ENCODE measurements around the gene IHH.

The IHH gene

GRCh38 chr2:219058541-219059374, 2.0 kb downstream of the IHH start:
- Mint-ChIP-seq H3K36me3 (ENCODE audit: low read depth) (no peaks in the 10 kb centered on the region), H3K9me3 (no peaks in the 10 kb centered on the region), H3K4me1 (ENCODE audit: low read depth) (peaks cover 8% of the 10 kb centered on the region), H3K27ac (no peak overlapping the region), H3K4me3 (no peak overlapping the region), H3K27me3 (ENCODE audit: low read depth) (peaks cover 67% of the 10 kb centered on the region)

GRCh38 chr2:219057709-219058540, 2.8 kb downstream of the IHH start:
- Mint-ChIP-seq H3K27me3 (ENCODE audit: low read depth) (peaks cover 59% of the 10 kb centered on the region), H3K9me3 (no peaks in the 10 kb centered on the region), H3K4me1 (ENCODE audit: low read depth) (peaks cover 8% of the 10 kb centered on the region), H3K27ac (no peak overlapping the region), H3K36me3 (ENCODE audit: low read depth) (no peaks in the 10 kb centered on the region), H3K4me3 (no peak overlapping the region)

DNA sequence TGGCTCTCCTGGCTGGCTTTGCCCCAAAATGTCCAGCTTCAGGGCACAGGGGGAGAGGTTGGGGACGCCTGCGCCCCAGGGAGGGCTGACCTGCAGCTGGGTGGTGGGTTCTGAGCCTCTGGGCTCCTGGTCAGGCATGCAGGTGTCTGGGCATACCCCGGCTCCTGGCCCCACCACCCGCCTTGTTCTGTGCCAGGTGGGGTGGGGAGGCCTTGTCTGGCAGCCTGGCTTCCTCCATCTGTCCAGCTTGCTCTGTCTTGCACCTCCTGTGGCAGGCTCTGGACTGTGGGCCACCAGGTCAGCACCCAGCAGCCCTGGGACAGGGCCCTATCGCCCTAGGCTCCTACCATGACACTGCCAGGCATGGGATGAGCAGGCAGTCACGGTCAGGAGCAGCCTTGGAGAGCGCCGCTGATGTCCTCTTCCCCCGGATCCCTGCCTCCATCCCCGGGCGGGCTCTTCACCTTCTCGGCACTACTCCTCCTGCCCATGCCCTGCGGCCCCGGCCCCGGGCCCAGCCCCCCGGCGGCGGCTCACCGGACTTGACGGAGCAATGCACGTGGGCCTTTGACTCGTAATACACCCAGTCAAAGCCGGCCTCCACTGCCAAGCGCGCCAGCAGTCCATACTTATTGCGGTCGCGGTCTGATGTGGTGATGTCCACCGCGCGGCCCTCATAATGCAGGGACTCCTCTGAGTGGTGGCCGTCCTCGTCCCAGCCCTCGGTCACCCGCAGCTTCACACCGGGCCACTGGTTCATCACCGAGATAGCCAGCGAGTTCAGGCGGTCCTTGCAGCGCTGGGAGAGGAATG, 3.6 kb downstream of the IHH start:
- no peaks in the 10 kb centered on the region for H3K9me3 Mint-ChIP-seq
- no peak overlapping the region for H3K27ac Mint-ChIP-seq
- H3K36me3 Mint-ChIP-seq (ENCODE audit: low read depth) = no peaks in the 10 kb centered on the region
- peaks cover 8% of the 10 kb centered on the region for H3K4me1 Mint-ChIP-seq (ENCODE audit: low read depth)
- H3K4me3 Mint-ChIP-seq = no peak overlapping the region
- peaks cover 57% of the 10 kb centered on the region for H3K27me3 Mint-ChIP-seq (ENCODE audit: low read depth)

DNA sequence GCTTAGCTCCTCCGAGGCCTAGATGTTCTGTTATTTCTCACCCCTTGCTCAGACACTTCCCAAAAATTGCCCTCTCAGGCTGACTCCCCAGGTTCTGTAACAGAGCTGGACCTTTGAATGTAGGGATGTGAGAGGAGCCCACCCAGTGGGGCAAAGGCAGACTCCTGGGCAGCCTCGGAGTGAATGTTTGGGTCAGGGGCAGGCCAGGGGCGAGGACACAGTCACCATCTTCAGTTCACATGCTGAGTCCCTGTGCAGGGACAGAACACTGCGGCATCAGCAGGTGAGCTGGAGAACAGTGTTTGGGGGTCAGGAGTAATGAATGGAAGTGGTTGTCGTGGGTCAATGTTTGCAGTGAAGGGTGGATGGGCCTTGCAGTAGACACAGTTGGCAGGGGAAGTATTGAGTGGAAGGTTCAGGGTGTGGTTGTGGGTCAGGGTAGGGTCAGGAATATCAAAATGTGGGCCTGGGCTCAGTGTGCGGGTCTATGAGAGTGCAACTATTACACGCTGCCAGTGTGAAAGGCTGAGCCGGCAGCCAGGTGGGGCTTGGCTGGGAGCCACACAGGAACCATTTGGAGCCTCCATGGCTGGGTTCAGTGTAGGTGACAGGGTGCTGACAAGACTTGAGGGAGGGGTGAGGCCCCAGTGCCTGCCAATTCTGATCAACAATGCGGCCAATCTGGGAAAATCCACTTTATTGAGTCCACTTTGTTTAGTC, 4.4 kb downstream of the IHH start:
- H3K4me1 Mint-ChIP-seq (ENCODE audit: low read depth) = peaks cover 8% of the 10 kb centered on the region
- H3K27ac Mint-ChIP-seq = no peak overlapping the region
- H3K36me3 Mint-ChIP-seq (ENCODE audit: low read depth) = no peaks in the 10 kb centered on the region
- H3K4me3 Mint-ChIP-seq = no peak overlapping the region
- H3K9me3 Mint-ChIP-seq = no peaks in the 10 kb centered on the region
- H3K27me3 Mint-ChIP-seq (ENCODE audit: low read depth) = peaks cover 49% of the 10 kb centered on the region

- Mint-ChIP-seq H3K4me1 (ENCODE audit: low read depth) (peaks cover 8% of the 10 kb centered on the region), H3K9me3 (no peaks in the 10 kb centered on the region), H3K27ac (no peak overlapping the region), H3K36me3 (ENCODE audit: low read depth) (no peaks in the 10 kb centered on the region), H3K4me3 (no peak overlapping the region), H3K27me3 (ENCODE audit: low read depth) (peaks cover 47% of the 10 kb centered on the region)
Measured at GRCh38 chr2:219054956-219055903, 5.5 kb downstream of the IHH start.

GRCh38 chr2:219049282-219049681, 11.4 kb downstream of the IHH start:
- Mint-ChIP-seq H3K27me3 (ENCODE audit: low read depth) (peaks cover 28% of the 10 kb centered on the region), H3K9me3 (no peaks in the 10 kb centered on the region), H3K4me1 (ENCODE audit: low read depth) (no peaks in the 10 kb centered on the region), H3K27ac (no peak overlapping the region), H3K36me3 (ENCODE audit: low read depth) (no peaks in the 10 kb centered on the region), H3K4me3 (no peak overlapping the region)

DNA sequence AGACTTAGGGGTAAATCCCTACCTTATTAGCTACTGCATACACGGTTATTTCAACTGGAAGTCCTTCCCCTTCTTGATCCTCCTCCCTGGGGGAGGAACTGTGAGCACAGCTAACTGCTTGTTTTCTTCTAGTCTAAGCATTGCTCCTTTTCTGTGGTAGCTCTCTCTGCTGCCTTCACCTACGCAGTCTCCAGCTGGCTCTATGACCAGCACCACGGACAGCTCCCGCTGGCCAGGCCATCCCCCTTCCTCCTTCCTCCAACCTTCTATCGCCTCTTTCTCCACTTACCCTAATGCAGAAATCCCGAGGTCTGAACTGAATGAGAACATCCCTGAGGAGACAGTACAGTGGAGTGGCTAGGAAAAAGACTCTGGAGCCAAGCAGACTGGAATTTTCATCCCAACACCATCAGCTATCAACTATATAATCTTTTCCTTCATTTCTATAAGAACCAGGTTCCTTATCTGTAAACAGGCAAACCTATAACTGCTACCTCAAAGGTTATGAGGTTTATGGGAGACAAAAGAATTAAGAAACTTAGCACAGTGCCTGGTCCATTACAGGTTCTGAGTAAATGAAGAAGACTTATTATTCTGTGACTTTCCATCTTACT, 14.7 kb downstream of the IHH start:
- Mint-ChIP-seq H3K4me3 (no peak overlapping the region), H3K27me3 (ENCODE audit: low read depth) (peaks cover 48% of the 10 kb centered on the region), H3K9me3 (no peaks in the 10 kb centered on the region), H3K36me3 (ENCODE audit: low read depth) (no peaks in the 10 kb centered on the region), H3K27ac (no peak overlapping the region), H3K4me1 (ENCODE audit: low read depth) (peaks cover 5% of the 10 kb centered on the region)

GRCh38 chr2:219042750-219043149, 18.0 kb downstream of the IHH start:
- Mint-ChIP-seq H3K9me3 (no peaks in the 10 kb centered on the region), H3K4me3 (no peak overlapping the region), H3K27me3 (ENCODE audit: low read depth) (peaks cover 54% of the 10 kb centered on the region), H3K27ac (no peak overlapping the region), H3K36me3 (ENCODE audit: low read depth) (no peaks in the 10 kb centered on the region), H3K4me1 (ENCODE audit: low read depth) (peaks cover 6% of the 10 kb centered on the region)

- peaks cover 6% of the 10 kb centered on the region for H3K4me1 Mint-ChIP-seq (ENCODE audit: low read depth)
- H3K27ac Mint-ChIP-seq = no peak overlapping the region
- no peaks in the 10 kb centered on the region for H3K36me3 Mint-ChIP-seq (ENCODE audit: low read depth)
- no peak overlapping the region for H3K4me3 Mint-ChIP-seq
- no peaks in the 10 kb centered on the region for H3K9me3 Mint-ChIP-seq
- H3K27me3 Mint-ChIP-seq (ENCODE audit: low read depth) = peaks cover 59% of the 10 kb centered on the region
Measured at GRCh38 chr2:219042157-219042556, 18.6 kb downstream of the IHH start.

- H3K36me3 Mint-ChIP-seq (ENCODE audit: low read depth) = no peaks in the 10 kb centered on the region
- H3K27me3 Mint-ChIP-seq (ENCODE audit: low read depth) = peaks cover 57% of the 10 kb centered on the region
- no peaks in the 10 kb centered on the region for H3K9me3 Mint-ChIP-seq
- H3K4me1 Mint-ChIP-seq (ENCODE audit: low read depth) = peaks cover 6% of the 10 kb centered on the region
- no peak within 1 kb of the TSS for H3K27ac Mint-ChIP-seq
- H3K4me3 Mint-ChIP-seq = no peak within 1 kb of the TSS
Measured at GRCh38 chr2:219041252-219041651, 19.5 kb downstream of the IHH start, which contains the start of gene CFAP65. Gene CFAP65, minus strand, starts transcription at chr2:219041516. Its CDS starts 2,468 bp downstream, at chr2:219039048.

GRCh38 chr2:219038600-219038999, 22.1 kb downstream of the IHH start:
- Mint-ChIP-seq H3K27me3 (ENCODE audit: low read depth) (peaks cover 67% of the 10 kb centered on the region), H3K4me3 (no peak overlapping the region), H3K9me3 (no peaks in the 10 kb centered on the region), H3K27ac (no peak overlapping the region), H3K36me3 (ENCODE audit: low read depth) (no peaks in the 10 kb centered on the region), H3K4me1 (ENCODE audit: low read depth) (peaks cover 6% of the 10 kb centered on the region)

DNA sequence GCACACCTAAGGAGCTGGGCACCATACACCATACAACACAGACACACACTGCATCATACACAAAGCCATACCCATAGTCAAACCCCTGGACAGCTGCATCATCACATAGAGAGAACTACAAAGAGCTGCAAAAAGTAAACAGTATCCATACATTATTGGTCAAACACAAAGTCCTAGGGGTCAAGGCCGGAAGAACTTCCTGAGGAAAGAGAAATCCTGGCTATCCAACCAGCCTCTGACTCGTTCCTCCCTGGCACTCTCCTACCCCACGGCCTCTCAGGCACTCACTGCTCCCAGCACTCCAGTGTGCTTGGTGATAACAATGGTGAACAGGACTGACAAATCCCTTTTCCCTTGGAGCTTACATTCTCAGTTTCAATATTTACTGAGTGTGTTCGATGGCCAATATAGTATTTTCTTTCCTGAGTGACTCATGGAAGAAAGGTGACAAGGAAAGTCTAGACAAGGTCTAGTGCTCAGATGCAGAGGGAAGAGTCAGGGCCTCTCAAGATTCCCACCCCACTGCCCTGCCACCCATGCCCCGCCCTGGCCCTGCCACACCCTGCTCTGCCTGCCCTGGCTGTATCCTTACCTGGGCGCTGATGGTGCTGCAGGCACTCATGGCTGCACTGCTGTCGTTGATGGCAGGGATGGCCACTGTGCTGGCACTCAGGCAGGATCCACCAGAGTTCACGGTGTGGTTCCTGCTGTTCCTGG, 22.8 kb downstream of the IHH start:
- Mint-ChIP-seq H3K4me1 (ENCODE audit: low read depth) (peaks cover 6% of the 10 kb centered on the region), H3K36me3 (ENCODE audit: low read depth) (no peaks in the 10 kb centered on the region), H3K9me3 (no peaks in the 10 kb centered on the region), H3K4me3 (no peak overlapping the region), H3K27ac (no peak overlapping the region), H3K27me3 (ENCODE audit: low read depth) (peaks cover 70% of the 10 kb centered on the region)
